ENCODE data around the gene C3orf62.

Gene C3orf62

DNA sequence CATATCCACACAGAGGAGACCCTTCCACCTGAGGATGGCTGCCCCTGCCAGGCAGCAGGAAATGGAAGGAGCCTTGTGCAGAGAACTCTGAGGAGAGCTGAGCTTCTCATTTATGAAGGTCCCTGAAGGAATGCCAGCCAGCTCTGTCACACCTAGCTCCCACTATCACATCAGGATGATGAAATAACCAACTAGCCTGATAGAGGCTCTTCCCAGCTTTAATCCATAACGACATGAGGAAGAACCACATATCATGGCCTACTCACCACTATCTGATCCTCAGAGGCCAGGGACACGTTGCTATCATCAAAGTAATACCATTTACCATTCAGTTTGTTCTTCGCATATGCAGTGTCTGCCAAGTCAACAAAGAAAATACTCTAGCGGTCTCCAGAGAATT lies 1.5 kb upstream of the C3orf62 start:
- Histone ChIP-seq H3K9ac (ENCODE audit: low read length) (no peak overlapping the region), H3K9me3 (ENCODE audit: insufficient read depth, low read length) (no peaks in the 10 kb centered on the region), H3K27ac (ENCODE audit: low read length) (no peak overlapping the region), H3K36me3 (replicated peaks; ENCODE audit: low read depth, low read length) (peaks cover 49% of the 10 kb centered on the region), H3K79me2 (ENCODE audit: low read length) (no peaks in the 10 kb centered on the region), H3K4me2 (ENCODE audit: low read length) (no peak overlapping the region), H3K27me3 (ENCODE audit: low read depth, low read length) (no peaks in the 10 kb centered on the region), H4K20me1 (ENCODE audit: insufficient read depth, low read length) (no peaks in the 10 kb centered on the region), H3K4me3 (ENCODE audit: low read length) (no peak overlapping the region), H2AFZ (ENCODE audit: low read depth, low read length) (no peak overlapping the region), H3K4me1 (ENCODE audit: low read length) (no peaks in the 10 kb centered on the region)
- TF ChIP-seq EZH2phosphoT487 (IDR thresholded peaks at IDR 0.05; ENCODE audit: low read depth), result no peak
- TF ChIP-seq, protein P1, sequence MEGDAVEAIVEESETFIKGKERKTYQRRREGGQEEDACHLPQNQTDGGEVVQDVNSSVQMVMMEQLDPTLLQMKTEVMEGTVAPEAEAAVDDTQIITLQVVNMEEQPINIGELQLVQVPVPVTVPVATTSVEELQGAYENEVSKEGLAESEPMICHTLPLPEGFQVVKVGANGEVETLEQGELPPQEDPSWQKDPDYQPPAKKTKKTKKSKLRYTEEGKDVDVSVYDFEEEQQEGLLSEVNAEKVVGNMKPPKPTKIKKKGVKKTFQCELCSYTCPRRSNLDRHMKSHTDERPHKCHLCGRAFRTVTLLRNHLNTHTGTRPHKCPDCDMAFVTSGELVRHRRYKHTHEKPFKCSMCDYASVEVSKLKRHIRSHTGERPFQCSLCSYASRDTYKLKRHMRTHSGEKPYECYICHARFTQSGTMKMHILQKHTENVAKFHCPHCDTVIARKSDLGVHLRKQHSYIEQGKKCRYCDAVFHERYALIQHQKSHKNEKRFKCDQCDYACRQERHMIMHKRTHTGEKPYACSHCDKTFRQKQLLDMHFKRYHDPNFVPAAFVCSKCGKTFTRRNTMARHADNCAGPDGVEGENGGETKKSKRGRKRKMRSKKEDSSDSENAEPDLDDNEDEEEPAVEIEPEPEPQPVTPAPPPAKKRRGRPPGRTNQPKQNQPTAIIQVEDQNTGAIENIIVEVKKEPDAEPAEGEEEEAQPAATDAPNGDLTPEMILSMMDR (IDR thresholded peaks at IDR 0.05; ENCODE audit: low read depth, low read length), result no peak

DNA sequence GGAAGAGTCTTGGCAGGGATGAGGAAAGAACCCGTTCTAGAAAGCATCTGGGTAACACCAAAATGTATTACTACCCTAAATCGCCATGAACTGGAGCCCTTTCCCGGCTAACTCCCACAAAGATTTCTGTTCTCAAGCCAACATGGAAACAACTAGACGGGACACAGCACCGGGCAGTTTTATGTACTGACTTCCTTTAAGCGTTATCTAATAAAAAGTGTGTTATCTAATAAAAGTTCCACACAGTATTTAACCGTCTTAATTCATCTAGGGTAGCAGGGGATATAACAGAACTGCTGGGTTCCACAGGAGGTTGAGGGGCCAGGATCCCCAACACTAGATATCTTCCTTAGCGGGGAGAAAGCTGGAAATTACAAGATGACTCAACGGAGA lies 347 bp upstream of the C3orf62 start:
- Histone ChIP-seq H3K4me2 (ENCODE audit: low read length) (no peak overlapping the region), H3K27ac (ENCODE audit: low read length) (no peak overlapping the region), H2AFZ (ENCODE audit: low read depth, low read length) (no peak overlapping the region)

DNA sequence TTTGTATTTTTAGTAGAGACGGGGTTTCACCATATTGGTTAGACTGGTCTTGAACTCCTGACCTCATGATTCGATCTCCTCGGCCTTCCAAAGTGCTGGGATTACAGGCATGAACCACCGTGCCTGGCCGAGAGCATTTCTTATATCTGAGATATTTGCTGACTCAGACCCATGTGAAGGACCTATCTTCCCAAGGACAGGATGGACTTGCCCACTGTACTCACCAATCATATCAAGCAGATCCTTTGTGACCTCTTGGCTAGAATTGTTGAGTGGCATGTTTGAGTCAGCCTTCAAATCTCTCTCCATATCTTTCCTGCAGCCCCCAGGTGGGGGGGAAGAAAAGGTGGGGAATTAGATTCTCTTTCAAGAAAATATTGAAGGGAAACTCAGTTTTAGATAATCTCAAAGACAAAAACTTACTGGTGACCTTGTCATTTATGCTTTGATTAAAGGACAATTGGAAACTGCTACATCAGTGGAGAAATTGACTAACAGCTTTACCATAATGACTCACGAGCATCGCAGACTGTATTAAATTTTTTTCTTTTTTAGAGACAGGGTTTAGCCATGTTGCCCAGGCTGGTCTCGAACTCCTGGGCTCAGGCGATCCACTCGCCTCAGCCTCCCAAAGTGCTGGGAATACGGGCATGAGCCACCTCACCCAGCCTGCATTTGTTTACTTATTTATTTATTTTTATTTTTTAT lies 3.1 kb downstream of the C3orf62 start:
- no peak overlapping the region for H3K9ac ChIP-seq (ENCODE audit: low read length)
- TF ChIP-seq, protein P1 (IDR thresholded peaks at IDR 0.05; ENCODE audit: low read depth, low read length), result no peak
- TF ChIP-seq EZH2phosphoT487 (IDR thresholded peaks at IDR 0.05; ENCODE audit: low read depth), result no peak
- H3K36me3 ChIP-seq (replicated peaks; ENCODE audit: low read depth, low read length), result peaks cover 42% of the 10 kb centered on the region

More for the DNA sequence above, 347 bp upstream of the C3orf62 start:
- Histone ChIP-seq H3K79me2 (ENCODE audit: low read length) (no peaks in the 10 kb centered on the region), H3K9me3 (ENCODE audit: insufficient read depth, low read length) (no peaks in the 10 kb centered on the region), H3K4me1 (ENCODE audit: low read length) (no peaks in the 10 kb centered on the region), H3K36me3 (replicated peaks; ENCODE audit: low read depth, low read length) (peaks cover 45% of the 10 kb centered on the region), H4K20me1 (ENCODE audit: insufficient read depth, low read length) (no peaks in the 10 kb centered on the region), H3K4me3 (ENCODE audit: low read length) (no peak overlapping the region), H3K9ac (ENCODE audit: low read length) (no peak overlapping the region), H3K27me3 (ENCODE audit: low read depth, low read length) (no peaks in the 10 kb centered on the region)
- TF ChIP-seq EZH2phosphoT487 (IDR thresholded peaks at IDR 0.05; ENCODE audit: low read depth), result no peak
- TF ChIP-seq, protein P1 (IDR thresholded peaks at IDR 0.05; ENCODE audit: low read depth, low read length), result no peak

DNA sequence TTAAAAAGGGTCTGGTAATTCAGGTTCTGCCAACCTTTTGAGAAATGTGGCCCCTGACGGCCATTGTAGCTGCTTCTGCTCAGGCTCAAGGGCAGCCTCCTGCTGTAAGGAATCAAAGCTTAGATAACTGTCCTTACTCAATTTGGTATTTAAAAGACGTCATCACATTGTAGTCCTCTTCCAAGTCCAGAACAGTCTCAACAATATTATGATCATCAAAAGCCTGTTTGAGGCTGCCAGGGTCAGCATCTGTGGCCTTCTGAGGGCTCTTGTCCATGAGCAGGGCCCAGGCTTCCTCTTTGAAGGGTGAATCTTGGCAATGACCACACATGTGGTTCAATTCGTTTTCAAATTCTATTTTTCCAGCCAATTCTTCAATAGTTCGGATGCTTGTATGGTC lies 6.0 kb downstream of the C3orf62 start:
- TF ChIP-seq, protein P1 (IDR thresholded peaks at IDR 0.05; ENCODE audit: low read depth, low read length), result no peak
- no peak for TF ChIP-seq EZH2phosphoT487 (IDR thresholded peaks at IDR 0.05; ENCODE audit: low read depth)
- H2AFZ ChIP-seq (ENCODE audit: low read depth, low read length), result no peak overlapping the region
- H3K79me2 ChIP-seq (ENCODE audit: low read length), result no peaks in the 10 kb centered on the region
- H3K27me3 ChIP-seq (ENCODE audit: low read depth, low read length), result no peaks in the 10 kb centered on the region
- no peak overlapping the region for H3K27ac ChIP-seq (ENCODE audit: low read length)
- no peaks in the 10 kb centered on the region for H3K4me1 ChIP-seq (ENCODE audit: low read length)
- H3K36me3 ChIP-seq (replicated peaks; ENCODE audit: low read depth, low read length), result peaks cover 17% of the 10 kb centered on the region
- no peaks in the 10 kb centered on the region for H4K20me1 ChIP-seq (ENCODE audit: insufficient read depth, low read length)
- no peak overlapping the region for H3K4me2 ChIP-seq (ENCODE audit: low read length)
- H3K4me3 ChIP-seq (ENCODE audit: low read length), result no peak overlapping the region
- no peak overlapping the region for H3K9ac ChIP-seq (ENCODE audit: low read length)
- no peaks in the 10 kb centered on the region for H3K9me3 ChIP-seq (ENCODE audit: insufficient read depth, low read length)

More for the DNA sequence above, 3.1 kb downstream of the C3orf62 start:
- H3K4me1 ChIP-seq (ENCODE audit: low read length), result no peaks in the 10 kb centered on the region
- H3K27ac ChIP-seq (ENCODE audit: low read length), result no peak overlapping the region
- H2AFZ ChIP-seq (ENCODE audit: low read depth, low read length), result no peak overlapping the region
- no peak overlapping the region for H3K4me3 ChIP-seq (ENCODE audit: low read length)
- no peaks in the 10 kb centered on the region for H4K20me1 ChIP-seq (ENCODE audit: insufficient read depth, low read length)
- no peaks in the 10 kb centered on the region for H3K27me3 ChIP-seq (ENCODE audit: low read depth, low read length)
- H3K79me2 ChIP-seq (ENCODE audit: low read length), result no peaks in the 10 kb centered on the region
- no peak overlapping the region for H3K4me2 ChIP-seq (ENCODE audit: low read length)
- no peaks in the 10 kb centered on the region for H3K9me3 ChIP-seq (ENCODE audit: insufficient read depth, low read length)

Data from OCI-LY3 (cell line).